CD14-positive monocyte (primary cell): ENCODE measurements around the gene EMILIN1. TPM values are rescaled to one million over a fixed set of nuclear protein-coding genes. Genes with fewer than 3 reads are reported as not detected.
"Not testable (repeated sequence)": the region's sequence is repeated elsewhere in the genome, so short reads cannot be mapped to it uniquely, and the experiment has no call there.

Source experiments
- DNase-seq, 3 donors: peaks; one replicate each; pipeline ENCODE4 v3.0.0-alpha.2; 2011 to 2022
- H2AFZ ChIP-seq: 2 replicates; pipeline ENCODE4 v1.6.0; 2012; ENCODE audit warnings: mild to moderate bottlenecking, low read depth, low read length, inconsistent platforms; ENCODE audit not compliant: insufficient read depth, poor library complexity, severe bottlenecking
- H3K27ac ChIP-seq, 2 donors: 1 replicate in 1 of 2; 2 replicates in 1 of 2; pipeline ENCODE4 v1.5.1; 2012 to 2013; ENCODE audit warnings: low read length in 2 of 2, control low read depth in 1 of 2, inconsistent platforms in 1 of 2, low read depth in 1 of 2, mild to moderate bottlenecking in 1 of 2
- H3K27me3 ChIP-seq, 2 donors: one replicate each; pipeline versions ENCODE4 v1.6.0 to v1.6.1; 2011 to 2013; ENCODE audit warnings: low read length in 2 of 2; ENCODE audit not compliant: control insufficient read depth in 2 of 2, insufficient read depth in 2 of 2
- H3K36me3 ChIP-seq, 2 donors: replicated peaks in 1 of 2; 1 replicate in 1 of 2; 2 replicates in 1 of 2; pipeline versions ENCODE4 v1.5.1 to v1.6.1; 2012 to 2013; ENCODE audit warnings: low read length in 2 of 2, control low read depth in 1 of 2, inconsistent platforms in 1 of 2, mild to moderate bottlenecking in 1 of 2; ENCODE audit not compliant: insufficient read depth in 2 of 2, control insufficient read depth in 1 of 2
- H3K4me1 ChIP-seq, 2 donors: 1 replicate in 1 of 2; 2 replicates in 1 of 2; pipeline versions ENCODE4 v1.5.1 to v1.6.1; 2012 to 2013; ENCODE audit warnings: low read length in 2 of 2, control low read depth in 1 of 2, inconsistent platforms in 1 of 2, mild to moderate bottlenecking in 1 of 2, moderate library complexity in 1 of 2; ENCODE audit not compliant: insufficient read depth in 2 of 2, control insufficient read depth in 1 of 2
- H3K4me2 ChIP-seq: replicated peaks from 2 replicates; pipeline ENCODE3; 2012; ENCODE audit warnings: low read length, moderate library complexity, mild to moderate bottlenecking; ENCODE audit not compliant: poor library complexity, severe bottlenecking; ENCODE audit errors: extremely low read depth
- H3K4me3 ChIP-seq, 3 experiments: fragments of 200-600 bp in 1 of 3; sonication (generic) in 1 of 3; replicated peaks in 1 of 3; 1 replicate in 2 of 3; 2 replicates in 1 of 3; pipeline ENCODE4 v1.5.1; 2011 to 2013; ENCODE audit warnings: low read length in 3 of 3, mild to moderate bottlenecking in 3 of 3, control low read depth in 2 of 3, low read depth in 2 of 3, inconsistent platforms in 1 of 3, moderate library complexity in 1 of 3
- H3K79me2 ChIP-seq: 2 replicates; pipeline ENCODE4 v1.6.0; 2012; ENCODE audit warnings: mild to moderate bottlenecking, control low read depth, inconsistent platforms, low read length, moderate library complexity; ENCODE audit not compliant: insufficient read depth
- H3K9ac ChIP-seq: 2 replicates; pipeline ENCODE4 v1.6.0; 2017; ENCODE audit warnings: low read length, mild to moderate bottlenecking; ENCODE audit not compliant: insufficient read depth, poor library complexity, severe bottlenecking
- H3K9me3 ChIP-seq, 2 donors: replicated peaks in 1 of 2; 1 replicate in 1 of 2; 2 replicates in 1 of 2; pipeline versions ENCODE4 v1.5.1 to v1.6.1; 2012 to 2013; ENCODE audit warnings: low read length in 2 of 2, control low read depth in 1 of 2; ENCODE audit not compliant: control insufficient read depth in 1 of 2, insufficient read depth in 1 of 2
- H4K20me1 ChIP-seq: 2 replicates; pipeline ENCODE4 v1.6.0; 2012; ENCODE audit warnings: mild to moderate bottlenecking, low read length, control low read depth, moderate library complexity; ENCODE audit not compliant: insufficient read depth
- H3K27ac Mint-ChIP-seq, 7 donors: one replicate each; pipeline ENCODE4 v1.8.0; 2020; ENCODE audit warnings: mild to moderate bottlenecking in 7 of 7, mixed read lengths in 7 of 7, moderate library complexity in 6 of 7, inconsistent platforms in 2 of 7
- H3K27me3 Mint-ChIP-seq, 3 donors: one replicate each; pipeline ENCODE4 v1.8.0; 2021 to 2022; ENCODE audit warnings: low read depth in 3 of 3, mild to moderate bottlenecking in 3 of 3, mixed read lengths in 3 of 3, moderate library complexity in 3 of 3, inconsistent platforms in 1 of 3
- H3K36me3 Mint-ChIP-seq, 2 donors: one replicate each; pipeline ENCODE4 v1.8.0; 2020; ENCODE audit warnings: mixed read lengths in 2 of 2, inconsistent platforms in 1 of 2, mild to moderate bottlenecking in 1 of 2
- H3K4me1 Mint-ChIP-seq: one replicate; pipeline ENCODE4 v1.8.0; 2020; ENCODE audit warnings: mild to moderate bottlenecking, mixed read lengths
- H3K4me3 Mint-ChIP-seq, 2 donors: one replicate each; pipeline ENCODE4 v1.8.0; 2020; ENCODE audit warnings: mild to moderate bottlenecking in 2 of 2, mixed read lengths in 2 of 2, moderate library complexity in 1 of 2
- H3K9me3 Mint-ChIP-seq, 7 donors: one replicate each; pipeline ENCODE4 v1.8.0; 2020 to 2022; ENCODE audit warnings: mixed read lengths in 7 of 7, mild to moderate bottlenecking in 6 of 7, moderate library complexity in 6 of 7, inconsistent platforms in 2 of 7
- WGBS: methylation state at CpG from one replicate; pipeline ENCODE4 v1.1.5; 2013; ENCODE audit warnings: missing lambda C conversion rate; ENCODE audit not compliant: insufficient coverage; 5-methylcytosine and 5-hydroxymethylcytosine counted together
- intact Hi-C, 2 donors: fragments of 100-400 bp; cut with micrococcal nuclease; formaldehyde crosslinking; loops; one replicate each; pipeline versions ENCODE4 v1.15.0 to v1.15.1; 2023
- polyA plus RNA-seq, 3 donors: library from polyadenylated mRNA; depleted of rRNA in 1 of 3; unstranded in 2 of 3; stranded (reverse) in 1 of 3; fragments of 300-500 nt in 2 of 3; fragments of >200 nt in 1 of 3; fragmentation: Illumina TruSeq in 2 of 3; gene quantifications; 1 replicate in 2 of 3; 2 replicates in 1 of 3; pipeline ENCODE4 v1.2.3, GENCODE V29; 2012 to 2021
- TF ChIP-seq, protein P1 (sequence below): fragments of 200-600 bp; IDR thresholded peaks from one replicate; pipeline ENCODE4 v1.8.0; 2022; ENCODE audit warnings: antibody characterized with exemption, mild to moderate bottlenecking

EMILIN1 gene
- polyA plus RNA-seq, 3 donors = 0.43 to 1.0 (median 0.44) TPM

DNA sequence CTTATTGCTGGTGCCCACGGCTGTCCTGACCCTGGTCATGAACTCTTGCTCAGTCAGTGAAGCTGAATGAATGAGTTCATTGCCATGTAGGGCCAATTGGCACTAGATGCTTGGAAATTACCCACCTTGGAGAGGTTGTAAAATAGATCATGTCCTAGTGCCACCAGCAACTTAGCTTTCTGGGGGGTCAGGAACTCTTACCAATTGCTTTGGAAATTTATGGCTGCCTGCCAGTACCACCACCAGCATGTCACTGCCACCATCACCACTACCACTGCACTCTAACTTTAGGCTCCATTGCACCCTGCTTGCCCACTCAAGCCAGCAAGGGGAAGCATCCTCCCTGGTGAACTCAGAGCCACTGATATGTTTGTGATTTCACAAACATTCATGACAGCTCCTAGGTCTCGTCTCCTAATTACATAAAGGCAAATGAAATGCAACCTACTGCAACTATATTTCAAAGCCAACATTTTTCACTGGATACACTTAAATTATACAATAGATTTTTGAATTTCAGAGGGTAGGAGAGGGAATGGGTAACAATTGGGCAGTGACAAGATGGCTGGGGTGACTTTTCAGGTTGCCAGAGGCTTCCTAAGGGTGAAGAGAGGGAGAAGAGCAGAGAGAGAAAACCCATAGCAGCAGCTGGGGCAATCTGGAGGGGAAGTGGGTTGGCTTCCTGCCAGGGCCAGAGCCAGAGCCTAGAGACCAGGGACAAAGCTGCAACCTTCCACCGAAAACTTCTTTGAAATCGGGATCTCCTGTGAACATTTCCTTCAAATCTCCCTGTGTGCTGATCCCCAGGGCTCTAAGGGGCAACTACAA is 3.5 kb upstream of the EMILIN1 start:
- H2AFZ ChIP-seq = peak overlapping the region; percentile 21
- peaks cover 0 to 3% of the 10 kb centered on the region in 2 donors for H3K36me3 ChIP-seq
- peaks cover 56 to 66% of the 10 kb centered on the region in 2 donors for H3K4me1 ChIP-seq
- H3K4me3 ChIP-seq = peak overlapping the region in 1 of 3 experiments; percentile 10
- TF ChIP-seq, protein P1, sequence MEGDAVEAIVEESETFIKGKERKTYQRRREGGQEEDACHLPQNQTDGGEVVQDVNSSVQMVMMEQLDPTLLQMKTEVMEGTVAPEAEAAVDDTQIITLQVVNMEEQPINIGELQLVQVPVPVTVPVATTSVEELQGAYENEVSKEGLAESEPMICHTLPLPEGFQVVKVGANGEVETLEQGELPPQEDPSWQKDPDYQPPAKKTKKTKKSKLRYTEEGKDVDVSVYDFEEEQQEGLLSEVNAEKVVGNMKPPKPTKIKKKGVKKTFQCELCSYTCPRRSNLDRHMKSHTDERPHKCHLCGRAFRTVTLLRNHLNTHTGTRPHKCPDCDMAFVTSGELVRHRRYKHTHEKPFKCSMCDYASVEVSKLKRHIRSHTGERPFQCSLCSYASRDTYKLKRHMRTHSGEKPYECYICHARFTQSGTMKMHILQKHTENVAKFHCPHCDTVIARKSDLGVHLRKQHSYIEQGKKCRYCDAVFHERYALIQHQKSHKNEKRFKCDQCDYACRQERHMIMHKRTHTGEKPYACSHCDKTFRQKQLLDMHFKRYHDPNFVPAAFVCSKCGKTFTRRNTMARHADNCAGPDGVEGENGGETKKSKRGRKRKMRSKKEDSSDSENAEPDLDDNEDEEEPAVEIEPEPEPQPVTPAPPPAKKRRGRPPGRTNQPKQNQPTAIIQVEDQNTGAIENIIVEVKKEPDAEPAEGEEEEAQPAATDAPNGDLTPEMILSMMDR = no peak
- peak in 2 of 3 donors; percentile 27 to 53 for DNase-seq
- H3K27me3 Mint-ChIP-seq = peaks cover 0 to 7% (median 0%) of the 10 kb centered on the region in 3 donors
- 0% methylated on average over 2 of the region's 4 CpGs for WGBS
- peaks cover 68% of the 10 kb centered on the region for H3K4me1 Mint-ChIP-seq
- peaks cover 0 to 2% (median 0%) of the 10 kb centered on the region in 7 donors for H3K9me3 Mint-ChIP-seq
- H3K27ac Mint-ChIP-seq = peak overlapping the region in 6 of 7 donors; percentile 30 to 82 (median 70)
- no peaks in the 10 kb centered on the region for H3K27me3 ChIP-seq
- peak overlapping the region in 1 of 2 donors; percentile 37 for H3K27ac ChIP-seq
- H3K36me3 Mint-ChIP-seq = peaks cover under 1% of the 10 kb centered on the region in 2 donors
- H3K4me2 ChIP-seq = peak overlapping the region; percentile 33
- H3K9ac ChIP-seq = no peak overlapping the region
- H3K79me2 ChIP-seq = peaks cover 18% of the 10 kb centered on the region
- intact Hi-C loops = loop anchor here (5.0 kb wide), 1 partner anchor 43 kb away; the partner anchor contains the start of gene TMEM214 (in 2 of the 2)
- no peaks in the 10 kb centered on the region for H4K20me1 ChIP-seq
- H3K9me3 ChIP-seq = no peaks in the 10 kb centered on the region
- H3K4me3 Mint-ChIP-seq = peak overlapping the region; percentile 24 to 71

DNA sequence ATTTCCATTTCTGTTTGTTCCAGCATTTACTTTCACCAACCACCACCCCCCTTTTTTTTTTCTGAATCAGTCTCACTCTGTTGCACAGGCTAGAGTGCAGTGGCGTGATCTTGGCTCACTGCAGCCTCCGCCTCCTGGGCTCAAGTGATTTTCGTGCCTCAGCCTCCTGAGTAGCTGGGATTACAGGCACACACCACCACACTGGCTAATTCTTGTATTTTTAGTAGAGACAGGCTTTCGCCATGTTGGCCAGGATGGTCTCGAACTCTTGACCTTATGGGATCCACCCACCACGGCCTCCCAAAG is 2.9 kb upstream of the EMILIN1 start:
- peak overlapping the region; percentile 24 to 71 for H3K4me3 Mint-ChIP-seq
- H3K27me3 Mint-ChIP-seq, H3K9ac ChIP-seq, H3K9me3 Mint-ChIP-seq, intact Hi-C loops, H3K36me3 Mint-ChIP-seq, H3K27ac ChIP-seq, H3K9me3 ChIP-seq, H4K20me1 ChIP-seq, H3K27me3 ChIP-seq, DNase-seq, H3K36me3 ChIP-seq: not testable (repeated sequence)
- peak overlapping the region; percentile 33 for H3K4me2 ChIP-seq
- WGBS = no CpG with 5 or more reads among the region's 6 CpGs
- H2AFZ ChIP-seq = peak overlapping the region; percentile 21
- H3K4me3 ChIP-seq = peak overlapping the region in 1 of 3 experiments; percentile 10
- H3K4me1 Mint-ChIP-seq = peaks cover 66% of the 10 kb centered on the region
- H3K4me1 ChIP-seq = peaks cover 51 to 62% of the 10 kb centered on the region in 2 donors
- peaks cover 13% of the 10 kb centered on the region for H3K79me2 ChIP-seq
- H3K27ac Mint-ChIP-seq = peak overlapping the region in 5 of 7 donors; percentile 30 to 82 (median 70)
